ENCODE measurements around the gene MSI2. TPM values are rescaled to one million over a fixed set of nuclear protein-coding genes. Genes with fewer than 3 reads are reported as not detected.
A peak's percentile ranks its signal among the peaks of the same experiment; 100 is the strongest.

Gene MSI2
- total RNA-seq, 1 experiment from 2014 or later, result 174 TPM

GRCh38 chr17:57560319-57560705 is 304.0 kb downstream of the MSI2 start:
- Mint-ChIP-seq H3K36me3 (ENCODE audit: insufficient read depth, unreplicated experiment) (peaks cover 55% of the 10 kb centered on the region), H3K27me3 (ENCODE audit: insufficient read depth, unreplicated experiment) (no peaks in the 10 kb centered on the region), H3K4me1 (ENCODE audit: low read depth, unreplicated experiment) (peaks cover 51% of the 10 kb centered on the region), H3K27ac (ENCODE audit: unreplicated experiment) (peak overlapping the region; percentile 35), H3K4me3 (ENCODE audit: unreplicated experiment) (no peak overlapping the region), H3K9me3 (ENCODE audit: unreplicated experiment) (no peaks in the 10 kb centered on the region)
- no peaks in the 10 kb centered on the region; the same call in 1 of the 2 replicates for H3K36me3 ChIP-seq (ENCODE audit: control insufficient read depth, insufficient read depth, low read length)
- H3K4me3 ChIP-seq (ENCODE audit: low read depth, low read length), result no peak overlapping the region
- no peak for TF ChIP-seq CTCF (IDR thresholded peaks at IDR 0.05; ENCODE audit: insufficient read depth in 1 of 2, low read depth in 1 of 2, low read length in 1 of 2, severe bottlenecking in 1 of 2, unreplicated experiment in 1 of 2)
- H3K9me3 ChIP-seq, result no peaks in the 10 kb centered on the region
- no peaks in the 10 kb centered on the region for H3K27me3 ChIP-seq (replicated peaks; ENCODE audit: control insufficient read depth, insufficient read depth, low read length)
- no peak for DNase-seq
- peaks cover 52% of the 10 kb centered on the region for H3K4me1 ChIP-seq
- intact Hi-C loops (cut with micrococcal nuclease; ENCODE audit: unreplicated experiment), result no loop called here
- CTCF ChIA-PET, result no interaction called here
- BruUV-seq (replicated peaks), result no TSS peak
- POLR2A ChIA-PET, result no interaction called here

DNA sequence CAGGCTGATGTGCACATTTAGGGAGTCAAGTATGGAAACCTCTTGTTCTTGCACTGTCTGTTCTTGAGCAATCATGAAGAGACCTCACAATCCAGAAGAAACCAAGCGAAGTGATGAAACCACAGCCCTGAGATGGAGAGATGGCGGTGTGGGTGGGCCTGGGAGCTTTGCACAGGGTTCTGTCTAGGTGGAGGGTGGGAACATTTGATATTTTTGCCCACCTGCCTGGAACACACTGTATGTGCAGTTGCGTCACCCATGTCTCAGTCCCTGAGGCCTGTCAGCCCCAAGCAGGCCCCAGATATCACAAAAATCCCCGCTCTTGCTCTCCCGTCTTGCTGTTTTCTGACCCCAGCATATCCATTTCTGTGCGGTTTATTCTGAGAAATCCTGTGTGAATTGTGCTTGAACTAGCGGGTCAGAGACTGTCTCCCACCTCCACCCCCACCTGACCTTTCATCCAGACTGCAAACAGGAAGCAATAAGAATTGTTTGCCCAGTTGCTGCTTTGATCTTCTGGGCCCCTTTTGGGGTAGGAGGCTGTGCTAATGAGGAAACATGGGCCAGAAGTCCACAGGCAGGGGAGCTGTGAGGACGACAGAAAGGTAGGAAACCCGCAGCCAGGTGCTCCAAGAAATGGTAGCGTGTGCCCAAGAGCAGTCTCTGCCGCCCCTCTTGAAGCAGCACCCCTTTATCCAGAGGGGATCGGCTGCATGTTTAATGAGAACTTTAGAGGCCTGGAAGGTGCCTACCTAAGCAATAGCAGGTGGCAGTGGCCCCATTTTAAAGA is 304.9 kb downstream of the MSI2 start:
- no TSS peak for BruUV-seq (replicated peaks)
- intact Hi-C loops (cut with micrococcal nuclease; ENCODE audit: unreplicated experiment), result loop anchor here (1.0 kb wide), 2 partner anchors 33 to 44 kb away; no protein-coding TSS in a partner anchor
- TF ChIP-seq CTCF (IDR thresholded peaks at IDR 0.05; ENCODE audit: insufficient read depth in 1 of 2, low read depth in 1 of 2, low read length in 1 of 2, severe bottlenecking in 1 of 2, unreplicated experiment in 1 of 2), result peak in 1 of 2 experiments; percentile 1

DNA sequence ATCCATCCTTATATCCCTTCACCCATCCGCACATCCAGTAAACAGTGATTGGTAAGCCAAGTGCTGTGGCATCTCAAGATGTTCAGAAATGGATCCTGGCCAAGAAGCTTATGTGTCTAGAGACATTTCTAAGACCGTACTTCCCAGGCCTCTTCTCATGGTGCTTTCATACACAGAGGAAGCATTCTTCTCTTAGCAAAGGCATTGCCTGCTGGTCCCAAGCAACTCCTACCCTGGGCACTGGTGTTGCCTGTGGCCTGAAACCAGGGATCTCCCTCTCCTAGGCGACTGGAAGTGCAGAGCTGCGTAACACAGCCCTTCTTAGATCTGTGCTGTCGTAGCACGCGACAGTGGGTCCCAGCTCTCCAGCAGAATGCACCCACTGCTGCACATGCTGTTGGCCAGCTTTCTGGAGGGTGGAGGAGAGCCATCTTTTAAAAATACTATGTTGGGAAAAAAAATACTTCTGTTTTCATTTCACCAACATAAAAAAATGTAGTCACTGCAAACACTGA is 305.9 kb downstream of the MSI2 start:
- no peak for DNase-seq
- peaks cover 58% of the 10 kb centered on the region for H3K36me3 Mint-ChIP-seq (ENCODE audit: insufficient read depth, unreplicated experiment)
- intact Hi-C loops (cut with micrococcal nuclease; ENCODE audit: unreplicated experiment), result no loop called here
- H3K27ac Mint-ChIP-seq (ENCODE audit: unreplicated experiment), result no peak overlapping the region
- peak overlapping the region; percentile 34 for H3K4me3 Mint-ChIP-seq (ENCODE audit: unreplicated experiment)
- H3K4me1 ChIP-seq, result peaks cover 38% of the 10 kb centered on the region
- H3K36me3 ChIP-seq (ENCODE audit: control insufficient read depth, insufficient read depth, low read length), result no peaks in the 10 kb centered on the region; the same call in 1 of the 2 replicates
- H3K4me1 Mint-ChIP-seq (ENCODE audit: low read depth, unreplicated experiment), result peaks cover 42% of the 10 kb centered on the region
- H3K27me3 Mint-ChIP-seq (ENCODE audit: insufficient read depth, unreplicated experiment), result no peaks in the 10 kb centered on the region
- no TSS peak for BruUV-seq (replicated peaks)
- H3K9me3 ChIP-seq, result no peaks in the 10 kb centered on the region
- H3K4me3 ChIP-seq (ENCODE audit: low read depth, low read length), result no peak overlapping the region
- ChIA-PET CTCF (no interaction called here), POLR2A (interaction anchor here (1.0 kb wide), 1 partner anchor 44 kb away, joined by 3 read pairs; no protein-coding TSS in a partner anchor)
- no peaks in the 10 kb centered on the region for H3K9me3 Mint-ChIP-seq (ENCODE audit: unreplicated experiment)
- TF ChIP-seq CTCF (IDR thresholded peaks at IDR 0.05; ENCODE audit: insufficient read depth in 1 of 2, low read depth in 1 of 2, low read length in 1 of 2, severe bottlenecking in 1 of 2, unreplicated experiment in 1 of 2), result no peak
- no peaks in the 10 kb centered on the region for H3K27me3 ChIP-seq (replicated peaks; ENCODE audit: control insufficient read depth, insufficient read depth, low read length)

More for the DNA sequence above, 304.9 kb downstream of the MSI2 start:
- Mint-ChIP-seq H3K4me3 (ENCODE audit: unreplicated experiment) (peak overlapping the region; percentile 51), H3K27ac (ENCODE audit: unreplicated experiment) (peak overlapping the region; percentile 53), H3K4me1 (ENCODE audit: low read depth, unreplicated experiment) (peaks cover 44% of the 10 kb centered on the region), H3K27me3 (ENCODE audit: insufficient read depth, unreplicated experiment) (no peaks in the 10 kb centered on the region), H3K9me3 (ENCODE audit: unreplicated experiment) (no peaks in the 10 kb centered on the region), H3K36me3 (ENCODE audit: insufficient read depth, unreplicated experiment) (peaks cover 58% of the 10 kb centered on the region)
- no peaks in the 10 kb centered on the region for H3K27me3 ChIP-seq (replicated peaks; ENCODE audit: control insufficient read depth, insufficient read depth, low read length)
- CTCF ChIA-PET, result interaction anchor here (0.5 to 0.7 kb wide), 2 partner anchors 10 to 23 kb away, joined by 3 to 4 read pairs; no protein-coding TSS in a partner anchor
- POLR2A ChIA-PET, result interaction anchor here (0.6 to 1.0 kb wide), 2 partner anchors 43 to 143 kb away, joined by 3 to 4 read pairs; no protein-coding TSS in a partner anchor
- no peaks in the 10 kb centered on the region; the same call in 1 of the 2 replicates for H3K36me3 ChIP-seq (ENCODE audit: control insufficient read depth, insufficient read depth, low read length)
- no peak overlapping the region for H3K4me3 ChIP-seq (ENCODE audit: low read depth, low read length)
- H3K4me1 ChIP-seq, result peaks cover 43% of the 10 kb centered on the region
- peak; percentile 85 to 90 for DNase-seq
- H3K9me3 ChIP-seq, result no peaks in the 10 kb centered on the region
